ENCODE measurements around the gene CFAP58.

DNA sequence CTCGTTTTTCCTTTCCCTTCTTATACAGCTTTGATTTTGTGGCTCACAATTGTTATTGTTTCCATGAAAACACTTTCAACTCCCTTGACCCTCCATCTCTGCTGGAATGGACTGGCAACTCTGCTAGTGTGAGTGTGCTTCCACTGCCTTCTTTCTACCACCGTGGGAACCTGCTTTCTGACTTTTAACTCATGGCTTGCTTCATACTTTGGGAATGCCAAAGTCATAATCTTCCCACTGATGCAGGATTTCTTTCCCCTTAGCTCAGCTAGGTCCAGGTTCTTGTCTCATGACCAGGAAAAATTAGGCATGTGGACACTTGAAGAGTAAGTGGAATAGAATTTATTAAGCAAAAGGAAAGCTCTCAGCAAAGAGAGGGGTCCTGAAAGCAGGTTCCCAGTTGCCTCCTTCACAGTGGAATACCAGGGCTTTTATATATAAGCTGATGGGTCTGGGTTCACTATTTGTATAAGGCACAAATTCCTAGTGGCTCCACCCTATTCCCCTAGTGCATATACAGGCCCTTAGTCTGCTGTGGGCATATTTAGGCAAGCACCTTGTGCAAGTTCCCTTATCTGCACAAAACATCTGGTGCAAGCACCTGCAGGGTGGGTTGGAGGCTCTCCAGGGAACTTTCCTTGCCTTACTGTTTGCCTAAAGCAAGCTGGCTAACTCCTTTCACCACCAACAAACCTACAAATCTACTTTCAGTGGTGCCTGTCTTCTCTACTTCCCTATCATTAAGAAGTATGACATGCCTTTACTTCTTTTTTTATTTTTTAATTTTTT is 119.5 kb downstream of the CFAP58 start:
- TF ChIP-seq, protein P1, sequence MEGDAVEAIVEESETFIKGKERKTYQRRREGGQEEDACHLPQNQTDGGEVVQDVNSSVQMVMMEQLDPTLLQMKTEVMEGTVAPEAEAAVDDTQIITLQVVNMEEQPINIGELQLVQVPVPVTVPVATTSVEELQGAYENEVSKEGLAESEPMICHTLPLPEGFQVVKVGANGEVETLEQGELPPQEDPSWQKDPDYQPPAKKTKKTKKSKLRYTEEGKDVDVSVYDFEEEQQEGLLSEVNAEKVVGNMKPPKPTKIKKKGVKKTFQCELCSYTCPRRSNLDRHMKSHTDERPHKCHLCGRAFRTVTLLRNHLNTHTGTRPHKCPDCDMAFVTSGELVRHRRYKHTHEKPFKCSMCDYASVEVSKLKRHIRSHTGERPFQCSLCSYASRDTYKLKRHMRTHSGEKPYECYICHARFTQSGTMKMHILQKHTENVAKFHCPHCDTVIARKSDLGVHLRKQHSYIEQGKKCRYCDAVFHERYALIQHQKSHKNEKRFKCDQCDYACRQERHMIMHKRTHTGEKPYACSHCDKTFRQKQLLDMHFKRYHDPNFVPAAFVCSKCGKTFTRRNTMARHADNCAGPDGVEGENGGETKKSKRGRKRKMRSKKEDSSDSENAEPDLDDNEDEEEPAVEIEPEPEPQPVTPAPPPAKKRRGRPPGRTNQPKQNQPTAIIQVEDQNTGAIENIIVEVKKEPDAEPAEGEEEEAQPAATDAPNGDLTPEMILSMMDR (IDR thresholded peaks at IDR 0.05 in 4 of 5, conservative IDR thresholded peaks at IDR 0.05 in 1 of 5) = no peak
- TF ChIP-seq POLR2A (IDR thresholded peaks at IDR 0.05) = no peak
